Measurements from ENCODE around the gene RCOR3.

Gene RCOR3

GRCh38 chr1:211327346-211327921 lies 68.3 kb downstream of the RCOR3 start:
- H3K79me2 ChIP-seq (ENCODE audit: insufficient read depth, low read depth): no peaks in the 10 kb centered on the region
- TF ChIP-seq CTCF (conservative IDR thresholded peaks at IDR 0.05; ENCODE audit: low read depth, low read length): no peak
- H2AFZ ChIP-seq (ENCODE audit: low read depth): peak overlapping the region; percentile 99
- H3K4me3 ChIP-seq (IDR thresholded peaks at IDR 0.05; ENCODE audit: insufficient read depth, low read depth, low read length): peak overlapping the region; percentile 65
- no peaks in the 10 kb centered on the region for H3K36me3 ChIP-seq (ENCODE audit: insufficient read depth)
- H4K20me1 ChIP-seq (ENCODE audit: insufficient read depth): no peaks in the 10 kb centered on the region
- H3K9ac ChIP-seq: peak overlapping the region; percentile 83
- peak overlapping the region; percentile 49 for H3K27ac ChIP-seq
- no peaks in the 10 kb centered on the region for H3K27me3 ChIP-seq (ENCODE audit: insufficient read depth, low read depth)
- H3K4me1 ChIP-seq (ENCODE audit: low read depth, poor library complexity, severe bottlenecking): peaks cover 34% of the 10 kb centered on the region
- peak overlapping the region; percentile 96 for H3K4me2 ChIP-seq

- H2AFZ ChIP-seq (ENCODE audit: low read depth): peak overlapping the region; percentile 99; the same call in 1 of the 2 replicates
- H3K79me2 ChIP-seq (ENCODE audit: insufficient read depth, low read depth): no peaks in the 10 kb centered on the region
- H3K4me3 ChIP-seq (IDR thresholded peaks at IDR 0.05; ENCODE audit: insufficient read depth, low read depth, low read length): no peak overlapping the region
- H3K4me2 ChIP-seq: peak overlapping the region; percentile 96
- TF ChIP-seq CTCF (conservative IDR thresholded peaks at IDR 0.05; ENCODE audit: low read depth, low read length): no peak
- H3K9ac ChIP-seq: no peak overlapping the region; the same call in 1 of the 2 replicates
- no peaks in the 10 kb centered on the region for H3K27me3 ChIP-seq (ENCODE audit: insufficient read depth, low read depth)
- H3K4me1 ChIP-seq (ENCODE audit: low read depth, poor library complexity, severe bottlenecking): peaks cover 34% of the 10 kb centered on the region
- no peaks in the 10 kb centered on the region for H3K36me3 ChIP-seq (ENCODE audit: insufficient read depth)
- H4K20me1 ChIP-seq (ENCODE audit: insufficient read depth): no peaks in the 10 kb centered on the region
- 0 out of 2 replicates have a peak overlapping the region, but pooled peaks have one; percentile 49 for H3K27ac ChIP-seq
Observed at GRCh38 chr1:211328084-211328694, 69.0 kb downstream of the RCOR3 start.

GRCh38 chr1:211328866-211329475 lies 69.8 kb downstream of the RCOR3 start:
- H3K4me1 ChIP-seq (ENCODE audit: low read depth, poor library complexity, severe bottlenecking): peaks cover 32% of the 10 kb centered on the region
- TF ChIP-seq CTCF (conservative IDR thresholded peaks at IDR 0.05; ENCODE audit: low read depth, low read length): no peak
- no peak overlapping the region for H3K9ac ChIP-seq
- no peak overlapping the region for H3K27ac ChIP-seq
- H3K36me3 ChIP-seq (ENCODE audit: insufficient read depth): no peaks in the 10 kb centered on the region
- no peak overlapping the region for H2AFZ ChIP-seq (ENCODE audit: low read depth)
- H4K20me1 ChIP-seq (ENCODE audit: insufficient read depth): no peaks in the 10 kb centered on the region
- no peak overlapping the region for H3K4me2 ChIP-seq
- no peaks in the 10 kb centered on the region; the same call in 1 of the 2 replicates for H3K79me2 ChIP-seq (ENCODE audit: insufficient read depth, low read depth)
- H3K4me3 ChIP-seq (IDR thresholded peaks at IDR 0.05; ENCODE audit: insufficient read depth, low read depth, low read length): no peak overlapping the region
- no peaks in the 10 kb centered on the region for H3K27me3 ChIP-seq (ENCODE audit: insufficient read depth, low read depth)

GRCh38 chr1:211329764-211330201 lies 70.6 kb downstream of the RCOR3 start:
- H3K4me2 ChIP-seq: no peak overlapping the region
- H3K27me3 ChIP-seq (ENCODE audit: insufficient read depth, low read depth): no peaks in the 10 kb centered on the region
- H2AFZ ChIP-seq (ENCODE audit: low read depth): no peak overlapping the region
- peaks cover 37% of the 10 kb centered on the region for H3K4me1 ChIP-seq (ENCODE audit: low read depth, poor library complexity, severe bottlenecking)
- TF ChIP-seq CTCF (conservative IDR thresholded peaks at IDR 0.05; ENCODE audit: low read depth, low read length): no peak
- H3K27ac ChIP-seq: no peak overlapping the region
- H3K4me3 ChIP-seq (IDR thresholded peaks at IDR 0.05; ENCODE audit: insufficient read depth, low read depth, low read length): no peak overlapping the region
- H3K36me3 ChIP-seq (ENCODE audit: insufficient read depth): no peaks in the 10 kb centered on the region
- no peaks in the 10 kb centered on the region for H4K20me1 ChIP-seq (ENCODE audit: insufficient read depth)
- H3K9ac ChIP-seq: no peak overlapping the region
- H3K79me2 ChIP-seq (ENCODE audit: insufficient read depth, low read depth): no peaks in the 10 kb centered on the region; the same call in 1 of the 2 replicates
